Measurements from ENCODE around the gene NEUROD4.

DNA sequence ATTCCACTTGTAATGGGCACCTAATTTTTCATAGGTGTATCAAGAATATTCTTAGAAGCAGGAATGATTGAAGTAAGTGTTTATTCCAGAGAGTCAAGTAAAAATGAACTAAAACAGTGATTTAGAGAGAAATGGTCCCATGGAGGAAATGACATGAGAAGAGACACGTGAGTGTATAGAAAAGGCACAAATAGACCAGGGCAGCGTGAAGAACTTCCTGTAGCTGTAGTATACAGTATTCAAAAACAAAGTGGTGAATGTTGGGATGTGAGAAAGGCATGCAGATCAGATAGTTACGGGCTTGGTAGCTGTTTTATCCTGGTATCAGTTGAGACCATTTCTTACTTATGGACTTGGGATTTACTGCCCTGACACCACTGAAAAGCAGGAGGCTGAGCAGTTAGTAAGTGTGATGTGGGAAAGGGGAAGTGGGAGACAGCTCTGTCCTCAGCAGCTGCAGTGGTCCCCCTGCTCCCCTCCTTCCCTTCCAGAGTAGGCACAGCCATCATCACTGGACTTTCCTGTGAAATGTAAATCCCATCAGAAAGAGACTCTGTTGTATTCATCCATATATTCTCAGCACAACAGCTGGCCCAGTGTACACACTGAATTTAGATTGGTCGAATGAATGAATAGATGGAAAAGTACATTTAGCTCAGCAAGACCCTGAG is 18.4 kb upstream of the NEUROD4 start:
- TF ChIP-seq POLR2AphosphoS5 (IDR thresholded peaks at IDR 0.05): no peak
- TF ChIP-seq, protein P1, sequence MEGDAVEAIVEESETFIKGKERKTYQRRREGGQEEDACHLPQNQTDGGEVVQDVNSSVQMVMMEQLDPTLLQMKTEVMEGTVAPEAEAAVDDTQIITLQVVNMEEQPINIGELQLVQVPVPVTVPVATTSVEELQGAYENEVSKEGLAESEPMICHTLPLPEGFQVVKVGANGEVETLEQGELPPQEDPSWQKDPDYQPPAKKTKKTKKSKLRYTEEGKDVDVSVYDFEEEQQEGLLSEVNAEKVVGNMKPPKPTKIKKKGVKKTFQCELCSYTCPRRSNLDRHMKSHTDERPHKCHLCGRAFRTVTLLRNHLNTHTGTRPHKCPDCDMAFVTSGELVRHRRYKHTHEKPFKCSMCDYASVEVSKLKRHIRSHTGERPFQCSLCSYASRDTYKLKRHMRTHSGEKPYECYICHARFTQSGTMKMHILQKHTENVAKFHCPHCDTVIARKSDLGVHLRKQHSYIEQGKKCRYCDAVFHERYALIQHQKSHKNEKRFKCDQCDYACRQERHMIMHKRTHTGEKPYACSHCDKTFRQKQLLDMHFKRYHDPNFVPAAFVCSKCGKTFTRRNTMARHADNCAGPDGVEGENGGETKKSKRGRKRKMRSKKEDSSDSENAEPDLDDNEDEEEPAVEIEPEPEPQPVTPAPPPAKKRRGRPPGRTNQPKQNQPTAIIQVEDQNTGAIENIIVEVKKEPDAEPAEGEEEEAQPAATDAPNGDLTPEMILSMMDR (IDR thresholded peaks at IDR 0.05): no peak
- TF ChIP-seq POLR2A (IDR thresholded peaks at IDR 0.05): no peak
